OCI-LY3 (cell line): ENCODE results near the gene KCNN3.
"Not testable (repeated sequence)": the region's sequence is repeated elsewhere in the genome, so short reads cannot be mapped to it uniquely, and the experiment has no call there.

ENCODE experiments used
- H2AFZ ChIP-seq: fragments of 200-600, 300-600 bp; shearing (Covaris generic); 2 replicates; pipeline ENCODE4 v1.6.0; 2014; ENCODE audit warnings: antibody characterized with exemption, low read depth, low read length
- H3K27ac ChIP-seq: fragments of 200-600, 300-600 bp; sonication (generic); 2 replicates; pipeline ENCODE4 v1.5.1; 2014; ENCODE audit warnings: mild to moderate bottlenecking, low read length, moderate library complexity, mixed read lengths
- H3K27me3 ChIP-seq: fragments of 200-600, 300-600 bp; sonication (generic); 2 replicates; pipeline ENCODE4 v1.6.1; 2014; ENCODE audit warnings: low read depth, low read length, mixed read lengths
- H3K36me3 ChIP-seq: fragments of 200-600, 300-600 bp; sonication (generic); replicated peaks from 2 replicates; pipeline ENCODE3; 2014; ENCODE audit warnings: low read depth, low read length, mixed read lengths
- H3K4me1 ChIP-seq: fragments of 300-600, 200-600 bp; sonication (generic); 2 replicates; pipeline ENCODE4 v1.6.1; 2014; ENCODE audit warnings: low read length, mixed read lengths
- H3K4me2 ChIP-seq: fragments of 200-600, 300-600 bp; sonication (generic); 2 replicates; pipeline ENCODE4 v1.6.1; 2014; ENCODE audit warnings: low read length, mixed read lengths
- H3K4me3 ChIP-seq: fragments of 300-600, 200-600 bp; sonication (generic); 2 replicates; pipeline ENCODE4 v1.5.1; 2014; ENCODE audit warnings: antibody characterized with exemption, mild to moderate bottlenecking, low read length, moderate library complexity
- H3K79me2 ChIP-seq: fragments of 300-600, 200-600 bp; shearing (Covaris generic); 2 replicates; pipeline ENCODE4 v1.6.1; 2014; ENCODE audit warnings: mild to moderate bottlenecking, low read length, mixed read lengths
- H3K9ac ChIP-seq: fragments of 300-600, 200-600 bp; shearing (Covaris generic); 2 replicates; pipeline ENCODE4 v1.6.0; 2014; ENCODE audit warnings: mild to moderate bottlenecking, low read length, moderate library complexity
- H3K9me3 ChIP-seq: fragments of 200-600, 300-600 bp; shearing (Covaris generic); 2 replicates; pipeline ENCODE4 v1.6.1; 2014; ENCODE audit warnings: low read length, mixed read lengths; ENCODE audit not compliant: insufficient read depth
- H4K20me1 ChIP-seq: fragments of 200-600, 300-600 bp; sonication (generic); 2 replicates; pipeline ENCODE4 v1.6.1; 2016; ENCODE audit warnings: low read length, mixed read lengths; ENCODE audit not compliant: insufficient read depth
- EZH2phosphoT487 ChIP-seq: fragments of 200-600 bp; shearing (Covaris generic); IDR thresholded peaks from 2 replicates; pipeline ENCODE4 v1.6.1; 2018; ENCODE audit warnings: antibody characterized with exemption, mixed run types, low read depth
- TF ChIP-seq, protein P1 (sequence below): fragments of 200-600, 300-600 bp; sonication (generic); IDR thresholded peaks from 2 replicates; pipeline ENCODE4 v1.5.1; 2014; ENCODE audit warnings: antibody characterized with exemption, low read length, low read depth

KCNN3 gene

DNA sequence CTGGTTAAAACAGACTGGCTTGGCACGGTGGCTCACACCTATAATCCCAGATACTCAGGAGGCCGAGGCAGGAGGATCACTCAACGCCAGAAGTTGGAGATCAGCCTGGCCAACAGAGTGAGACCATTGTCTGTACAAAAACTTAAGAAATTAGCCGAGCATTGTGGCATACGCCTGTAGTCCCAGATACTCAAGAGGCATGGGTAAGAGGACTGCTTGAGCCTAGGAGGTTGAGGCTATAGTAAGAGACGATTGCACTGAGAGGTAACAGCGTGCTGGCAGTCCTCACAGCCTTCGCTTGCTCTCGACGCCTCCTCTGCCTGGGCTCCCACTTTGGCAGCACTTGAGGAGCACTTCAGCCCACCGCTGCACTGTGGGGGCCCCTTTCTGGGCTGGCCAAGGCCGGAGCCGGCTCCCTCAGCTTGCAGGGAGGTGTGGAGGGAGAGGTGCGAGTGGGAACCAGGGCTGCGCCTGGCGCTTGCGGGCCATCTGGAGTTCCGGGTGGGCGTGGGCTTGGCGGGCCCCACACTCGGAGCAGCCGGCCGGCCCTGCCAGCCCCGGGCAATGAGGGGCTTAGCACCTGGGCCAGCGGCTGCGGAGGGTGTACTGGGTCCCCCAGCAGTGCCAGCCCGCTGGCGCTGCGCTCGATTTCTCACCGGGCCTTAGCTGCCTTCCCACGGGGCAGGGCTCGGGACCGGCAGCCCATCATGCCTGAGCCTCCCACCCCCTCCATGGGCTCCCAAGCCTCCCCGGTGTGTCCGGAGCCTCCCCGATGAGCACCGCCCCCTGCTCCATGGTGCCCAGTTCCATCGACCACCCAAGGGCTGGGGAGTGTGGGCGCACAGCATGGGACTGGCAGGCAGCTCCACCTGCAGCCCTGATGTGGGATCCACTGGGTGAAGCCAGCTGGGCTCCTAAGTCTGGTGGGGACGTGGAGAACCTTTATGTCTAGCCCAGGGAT, 199.5 kb downstream of the KCNN3 start:
- H4K20me1 ChIP-seq, H2AFZ ChIP-seq, H3K4me2 ChIP-seq, H3K9me3 ChIP-seq, H3K4me1 ChIP-seq, H3K4me3 ChIP-seq, H3K79me2 ChIP-seq, H3K27me3 ChIP-seq, H3K36me3 ChIP-seq, H3K9ac ChIP-seq, H3K27ac ChIP-seq: not testable (repeated sequence)

DNA sequence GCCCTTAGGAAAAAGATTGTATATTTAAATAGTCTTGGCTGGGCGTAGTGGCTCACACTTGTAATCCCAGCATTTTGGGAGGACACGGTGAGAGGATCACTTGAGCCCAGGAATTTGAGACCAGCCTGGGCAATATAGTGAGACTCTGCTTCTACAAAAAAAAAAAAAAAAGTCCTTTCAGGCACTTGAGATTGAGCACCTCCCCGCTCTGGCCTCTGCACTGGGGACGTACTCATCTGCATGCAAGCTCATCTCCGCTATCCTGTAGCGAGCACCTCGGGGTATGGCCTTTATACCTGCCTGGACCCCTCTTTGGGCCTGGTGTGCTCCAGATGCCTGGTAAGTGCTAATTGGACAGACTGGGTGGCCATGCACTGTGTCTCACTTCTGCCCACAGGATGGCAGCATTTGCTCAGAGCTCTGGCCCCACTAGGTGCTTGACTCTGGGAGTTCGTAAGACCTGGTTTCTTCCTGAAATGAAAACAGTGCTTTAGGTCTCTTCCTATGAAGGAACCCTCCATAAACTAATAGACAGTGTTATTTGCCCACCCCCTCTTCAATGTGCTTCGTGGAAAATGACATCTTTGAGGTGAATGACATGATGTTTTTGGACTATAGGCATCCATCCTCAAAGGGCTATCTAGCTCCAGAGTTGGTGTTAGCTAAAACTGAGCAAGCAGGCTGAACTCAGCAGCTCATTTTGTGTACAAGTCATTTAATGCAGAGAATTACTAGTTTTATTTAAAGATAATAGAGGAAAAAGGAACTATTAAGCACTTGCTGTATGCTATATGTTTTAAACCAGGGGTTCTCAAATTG, 200.4 kb downstream of the KCNN3 start:
- TF ChIP-seq EZH2phosphoT487, result no peak
- TF ChIP-seq, protein P1, sequence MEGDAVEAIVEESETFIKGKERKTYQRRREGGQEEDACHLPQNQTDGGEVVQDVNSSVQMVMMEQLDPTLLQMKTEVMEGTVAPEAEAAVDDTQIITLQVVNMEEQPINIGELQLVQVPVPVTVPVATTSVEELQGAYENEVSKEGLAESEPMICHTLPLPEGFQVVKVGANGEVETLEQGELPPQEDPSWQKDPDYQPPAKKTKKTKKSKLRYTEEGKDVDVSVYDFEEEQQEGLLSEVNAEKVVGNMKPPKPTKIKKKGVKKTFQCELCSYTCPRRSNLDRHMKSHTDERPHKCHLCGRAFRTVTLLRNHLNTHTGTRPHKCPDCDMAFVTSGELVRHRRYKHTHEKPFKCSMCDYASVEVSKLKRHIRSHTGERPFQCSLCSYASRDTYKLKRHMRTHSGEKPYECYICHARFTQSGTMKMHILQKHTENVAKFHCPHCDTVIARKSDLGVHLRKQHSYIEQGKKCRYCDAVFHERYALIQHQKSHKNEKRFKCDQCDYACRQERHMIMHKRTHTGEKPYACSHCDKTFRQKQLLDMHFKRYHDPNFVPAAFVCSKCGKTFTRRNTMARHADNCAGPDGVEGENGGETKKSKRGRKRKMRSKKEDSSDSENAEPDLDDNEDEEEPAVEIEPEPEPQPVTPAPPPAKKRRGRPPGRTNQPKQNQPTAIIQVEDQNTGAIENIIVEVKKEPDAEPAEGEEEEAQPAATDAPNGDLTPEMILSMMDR, result peak; percentile 98
- H3K4me3 ChIP-seq, result no peak overlapping the region
- H3K36me3 ChIP-seq, result no peaks in the 10 kb centered on the region
- no peaks in the 10 kb centered on the region for H3K9me3 ChIP-seq
- H4K20me1 ChIP-seq, result no peaks in the 10 kb centered on the region
- H3K27ac ChIP-seq, result no peak overlapping the region
- H2AFZ ChIP-seq, result peak overlapping the region; percentile 44; the same call in 1 of the 2 replicates
- H3K27me3 ChIP-seq, result 0 out of 2 replicates have a peak, but pooled peaks cover 5% of the 10 kb centered on the region
- no peaks in the 10 kb centered on the region for H3K79me2 ChIP-seq
- H3K4me1 ChIP-seq, result no peaks in the 10 kb centered on the region
- H3K9ac ChIP-seq, result no peak overlapping the region
- peak overlapping the region; percentile 39 for H3K4me2 ChIP-seq

DNA sequence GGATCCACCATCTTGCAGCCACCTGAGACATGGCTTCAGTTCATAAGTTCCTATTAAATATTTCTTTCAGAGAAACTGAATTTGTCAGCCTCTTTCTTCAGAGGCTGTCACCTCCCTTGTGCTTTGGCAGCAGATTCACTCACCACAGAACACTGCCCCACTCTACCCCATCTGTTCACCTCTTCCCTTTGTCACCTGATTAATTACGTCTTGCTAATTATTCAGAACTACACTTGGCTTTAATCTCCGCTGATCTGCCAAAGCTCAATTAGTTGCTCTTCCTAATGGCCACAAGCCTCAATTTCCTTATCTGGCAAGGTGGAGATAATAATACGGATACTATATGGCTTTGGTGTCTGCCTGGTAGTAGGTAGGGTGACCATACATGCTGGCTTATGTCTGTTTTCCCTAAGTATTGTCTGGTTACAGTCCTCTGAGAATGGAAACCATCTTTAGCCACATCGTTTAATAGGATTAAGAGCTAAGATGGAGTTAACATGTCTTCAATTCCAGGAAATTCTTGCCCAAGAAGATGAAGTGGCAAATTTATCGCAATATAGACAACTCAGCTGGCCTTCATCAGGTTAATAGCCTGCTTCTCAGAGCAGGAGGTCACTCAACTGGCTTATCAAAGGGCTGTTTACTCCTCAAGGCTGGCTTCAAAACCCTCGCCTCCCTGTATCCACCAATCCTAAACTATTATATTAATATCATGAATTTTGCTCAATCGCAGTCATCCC, 203.9 kb downstream of the KCNN3 start:
- Histone ChIP-seq H2AFZ (no peak overlapping the region), H3K36me3 (no peaks in the 10 kb centered on the region), H3K79me2 (no peaks in the 10 kb centered on the region), H3K27ac (no peak overlapping the region), H4K20me1 (no peaks in the 10 kb centered on the region), H3K4me1 (no peaks in the 10 kb centered on the region), H3K4me2 (no peak overlapping the region), H3K4me3 (no peak overlapping the region), H3K9me3 (no peaks in the 10 kb centered on the region), H3K27me3 (0 out of 2 replicates have a peak, but pooled peaks cover 5% of the 10 kb centered on the region), H3K9ac (no peak overlapping the region)
- TF ChIP-seq, protein P1, result no peak
- no peak for TF ChIP-seq EZH2phosphoT487

DNA sequence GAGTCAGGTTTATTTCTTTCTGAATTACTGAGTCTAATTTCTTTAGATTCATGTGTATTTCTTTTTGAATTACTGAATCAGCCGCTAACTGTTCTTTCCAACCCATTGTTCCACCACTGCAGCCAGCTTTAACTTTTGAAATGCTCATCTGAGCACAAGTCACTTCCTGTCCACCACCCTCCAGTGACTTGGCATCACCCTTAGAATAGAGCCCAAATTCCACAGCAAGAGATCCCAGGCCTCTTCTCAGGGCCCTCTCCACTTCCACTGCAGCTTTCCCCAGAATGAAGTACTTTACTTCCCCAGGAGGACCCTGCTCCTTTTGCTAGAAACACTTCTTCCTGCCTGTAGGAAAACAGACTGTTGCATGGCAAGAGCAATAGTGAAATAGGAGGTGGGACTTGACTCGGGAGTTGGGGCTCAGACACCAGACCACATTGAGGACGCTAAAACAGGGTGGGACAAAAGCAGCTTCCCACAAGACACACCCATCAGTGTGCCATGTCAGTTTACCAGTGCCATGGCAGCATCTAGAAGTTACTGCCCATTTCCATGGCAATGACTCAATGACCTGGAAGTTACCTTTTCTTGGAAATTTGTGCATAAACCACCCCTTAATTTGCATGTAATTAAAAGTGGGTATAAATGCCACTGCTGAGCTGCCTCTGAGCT, 205.6 kb downstream of the KCNN3 start:
- Histone ChIP-seq H3K4me3 (no peak overlapping the region), H3K9me3 (no peaks in the 10 kb centered on the region), H3K4me1 (no peaks in the 10 kb centered on the region), H2AFZ (no peak overlapping the region), H3K9ac (no peak overlapping the region), H3K27ac (no peak overlapping the region), H4K20me1 (no peaks in the 10 kb centered on the region), H3K79me2 (no peaks in the 10 kb centered on the region), H3K36me3 (no peaks in the 10 kb centered on the region), H3K4me2 (no peak overlapping the region), H3K27me3 (0 out of 2 replicates have a peak, but pooled peaks cover 13% of the 10 kb centered on the region)
- TF ChIP-seq, protein P1, result no peak
- TF ChIP-seq EZH2phosphoT487, result no peak
